ENCODE data around the gene NT5DC1.

The NT5DC1 gene

DNA sequence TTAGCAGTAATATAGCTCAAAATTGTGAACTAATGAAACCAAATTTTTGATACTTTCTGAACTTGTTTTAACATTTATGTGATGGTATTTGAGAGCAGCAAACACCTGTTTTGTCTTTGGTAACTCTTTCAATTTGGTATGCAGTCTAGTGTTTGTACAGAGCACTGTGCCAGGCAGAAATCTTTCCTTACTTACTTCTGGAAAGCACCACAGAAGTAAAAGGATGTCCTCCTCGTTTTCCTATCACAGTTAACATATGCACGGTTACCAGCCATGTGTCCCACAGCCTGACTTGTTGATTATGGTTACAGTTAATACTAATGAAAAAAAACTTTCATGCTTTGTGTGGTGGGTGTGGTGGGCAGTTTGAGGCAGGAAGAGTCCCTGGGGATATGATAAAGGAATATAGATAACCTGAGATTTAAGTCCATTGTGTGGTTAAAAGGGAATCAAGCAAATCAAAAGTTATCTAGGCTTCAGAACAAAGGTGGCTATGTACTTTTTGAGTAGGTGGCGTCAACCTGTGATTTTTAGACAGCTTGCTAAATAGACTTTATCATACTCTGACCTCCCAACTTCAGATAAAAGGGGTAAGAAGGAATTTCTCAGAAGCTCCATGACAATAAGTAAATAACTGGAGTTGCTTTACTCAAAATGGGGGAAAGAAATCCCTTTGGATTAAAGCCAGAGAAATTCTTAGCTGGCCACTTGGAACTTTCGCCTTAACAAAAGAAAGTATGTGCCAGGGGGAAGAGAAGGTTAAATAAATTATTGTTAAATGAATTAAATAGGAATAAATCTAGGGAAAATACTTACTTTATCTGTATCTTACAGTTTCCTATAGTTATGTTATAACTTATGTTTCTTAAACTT lies 45.4 kb downstream of the NT5DC1 start:
- DNase-seq: no peak

DNA sequence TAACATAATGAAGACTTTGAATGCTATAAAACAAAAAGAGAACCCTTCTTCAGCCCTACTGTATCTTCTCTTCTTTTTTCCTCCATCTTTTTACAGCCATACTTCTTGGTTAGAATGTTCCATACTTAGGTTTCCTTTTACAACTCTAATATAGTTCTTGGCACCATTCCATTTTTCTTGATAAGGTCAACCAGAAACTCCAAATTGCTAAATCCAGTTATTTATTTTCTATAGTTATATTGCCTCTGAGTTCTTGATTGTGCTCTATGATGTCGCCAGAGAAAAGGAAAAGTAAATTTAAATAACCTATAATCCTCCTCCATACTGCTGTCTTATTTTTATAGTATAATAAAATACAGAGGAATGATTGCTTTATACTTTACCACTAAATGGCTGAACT lies 52.0 kb downstream of the NT5DC1 start:
- no peak for DNase-seq

DNA sequence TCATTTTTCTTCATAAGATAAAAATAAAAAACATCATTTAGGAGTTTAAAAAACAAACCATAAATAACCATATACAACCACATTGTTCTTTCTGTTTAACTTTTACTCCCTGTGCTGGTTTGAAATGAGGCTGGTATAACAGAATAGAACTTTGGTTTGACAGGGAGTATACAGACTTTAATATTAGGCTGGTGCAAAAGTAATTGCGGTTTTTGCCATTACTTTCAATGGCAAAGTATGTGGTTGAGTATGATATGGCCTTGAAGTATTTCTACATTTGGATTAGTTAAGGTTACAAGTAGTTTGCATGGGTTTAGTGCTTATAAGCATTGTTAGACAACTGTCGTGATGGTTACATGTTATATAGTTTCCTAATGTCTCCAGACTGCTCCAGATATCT lies 54.2 kb downstream of the NT5DC1 start:
- no peak for DNase-seq

DNA sequence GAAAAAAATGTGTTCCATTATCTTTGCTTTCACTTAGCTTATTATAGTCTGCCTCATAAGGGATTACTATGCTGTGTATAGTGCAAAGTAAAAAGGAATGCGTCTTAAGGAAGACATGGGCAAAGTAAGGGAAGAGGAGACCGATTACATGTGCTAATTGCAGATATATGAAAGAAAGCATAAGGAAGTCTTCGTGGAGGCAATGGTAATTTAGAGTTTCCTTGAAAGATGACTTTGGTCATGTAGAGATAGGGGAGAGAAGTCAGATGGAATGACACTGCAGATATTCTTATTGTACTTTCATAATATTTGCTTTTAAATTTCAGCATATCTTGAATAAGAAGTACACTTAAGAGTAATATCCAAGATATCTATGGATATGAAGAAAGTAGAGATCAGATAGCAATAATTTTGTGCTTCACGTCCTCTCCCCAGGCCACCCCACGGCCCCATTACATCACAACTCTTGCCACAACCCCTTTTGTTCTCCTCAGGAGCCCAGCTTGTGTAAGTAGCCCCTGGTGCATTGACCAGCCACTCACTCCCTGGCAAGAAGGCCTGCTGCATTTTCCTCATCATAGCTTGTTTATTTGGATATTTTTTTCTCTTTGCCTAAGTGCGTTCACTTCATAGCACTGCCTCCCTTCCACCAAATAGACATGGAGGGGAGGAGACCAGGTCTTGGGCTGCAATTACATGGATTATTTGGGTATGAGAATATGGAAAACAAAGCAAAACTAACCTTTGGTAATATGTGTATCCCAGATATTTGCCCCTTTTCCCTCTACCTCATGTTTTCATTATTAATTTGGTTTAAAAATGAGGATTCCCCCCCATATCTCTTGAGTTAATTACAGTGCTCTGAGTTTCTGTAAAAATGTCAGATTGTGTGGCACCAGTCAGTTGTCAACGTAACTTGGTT lies 56.0 kb downstream of the NT5DC1 start:
- DNase-seq: no peak

DNA sequence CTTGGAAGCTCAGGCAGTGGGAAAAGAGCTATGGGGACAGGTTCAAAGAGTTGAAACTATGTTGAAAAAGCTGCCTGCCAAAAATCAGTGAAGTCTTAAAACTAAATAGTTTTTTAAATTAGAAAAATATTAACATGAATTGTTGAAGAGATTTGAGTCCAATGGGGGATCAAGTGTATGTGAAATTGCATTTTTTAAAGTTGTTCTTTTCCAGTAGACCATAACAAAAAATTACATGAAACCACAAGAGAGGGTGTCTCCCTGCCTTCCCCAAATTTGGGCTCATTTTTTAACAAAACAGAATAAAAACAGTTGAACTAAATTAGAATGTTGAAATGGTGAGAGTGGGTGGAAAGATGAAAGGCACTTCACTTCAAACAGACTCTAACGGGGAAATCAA lies 56.7 kb downstream of the NT5DC1 start:
- no peak for DNase-seq

DNA sequence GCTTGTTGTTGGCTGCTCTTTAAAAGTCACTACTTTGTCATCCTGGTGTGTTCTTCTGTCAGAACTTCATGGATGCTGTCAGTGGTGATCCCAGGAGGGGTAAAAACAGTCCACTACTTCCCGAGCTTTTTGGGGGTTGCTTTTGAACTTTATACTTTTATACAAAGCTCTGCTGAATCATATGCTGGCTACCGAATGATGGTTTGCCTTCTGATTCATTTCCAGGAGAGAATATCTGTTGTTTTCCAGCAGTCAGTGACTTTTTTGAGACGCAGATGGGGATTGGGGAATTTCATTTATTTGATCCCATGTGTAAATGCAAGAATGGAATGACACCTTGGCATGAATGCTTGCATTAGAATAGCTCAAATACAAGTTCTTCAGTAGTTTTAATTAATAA lies 58.0 kb downstream of the NT5DC1 start:
- DNase-seq: no peak

GRCh38 chr6:116159782-116160524 lies 59.3 kb downstream of the NT5DC1 start:
- no peak for DNase-seq

GRCh38 chr6:116165596-116165995 lies 64.9 kb downstream of the NT5DC1 start:
- DNase-seq: no peak

DNA sequence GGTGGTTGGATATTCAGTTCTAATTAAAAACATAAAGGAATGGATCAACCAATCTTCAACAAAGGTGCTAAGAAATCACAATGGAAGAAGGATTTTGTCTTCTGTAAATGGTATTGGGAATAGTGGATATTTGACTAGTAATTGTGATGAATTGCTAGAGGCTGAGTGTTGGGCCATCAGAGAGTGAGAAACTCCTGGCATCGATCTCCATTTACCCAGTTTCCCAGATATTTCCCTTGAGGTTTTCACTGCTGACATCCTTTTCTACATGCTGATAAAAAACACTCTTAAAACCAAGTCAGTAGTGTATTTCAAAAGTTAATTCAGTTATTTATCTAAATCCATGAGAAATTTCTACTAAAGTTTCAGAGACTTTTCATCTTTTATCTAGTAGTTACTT lies 65.7 kb downstream of the NT5DC1 start:
- DNase-seq: no peak

DNA sequence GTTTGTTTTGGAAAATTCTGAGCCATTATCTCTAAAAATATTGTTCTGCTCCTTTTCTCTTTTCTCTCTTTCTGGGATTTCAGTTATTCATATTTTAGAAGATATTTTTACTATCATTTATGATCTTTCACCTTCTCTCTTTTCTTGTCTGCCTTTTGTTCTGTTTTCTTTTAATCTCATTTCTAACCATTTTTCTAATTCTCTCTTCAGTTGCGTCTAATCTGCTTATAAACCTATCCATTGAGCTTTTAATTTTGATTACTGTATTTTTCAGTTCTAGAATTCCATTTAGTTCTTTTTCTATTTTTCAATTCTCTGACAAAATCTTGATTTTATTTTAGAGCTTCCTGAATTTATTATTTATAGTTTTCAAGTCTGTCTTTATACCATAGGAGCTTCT lies 67.5 kb downstream of the NT5DC1 start:
- no peak for DNase-seq

GRCh38 chr6:116169880-116170279 lies 69.2 kb downstream of the NT5DC1 start:
- DNase-seq: no peak

DNA sequence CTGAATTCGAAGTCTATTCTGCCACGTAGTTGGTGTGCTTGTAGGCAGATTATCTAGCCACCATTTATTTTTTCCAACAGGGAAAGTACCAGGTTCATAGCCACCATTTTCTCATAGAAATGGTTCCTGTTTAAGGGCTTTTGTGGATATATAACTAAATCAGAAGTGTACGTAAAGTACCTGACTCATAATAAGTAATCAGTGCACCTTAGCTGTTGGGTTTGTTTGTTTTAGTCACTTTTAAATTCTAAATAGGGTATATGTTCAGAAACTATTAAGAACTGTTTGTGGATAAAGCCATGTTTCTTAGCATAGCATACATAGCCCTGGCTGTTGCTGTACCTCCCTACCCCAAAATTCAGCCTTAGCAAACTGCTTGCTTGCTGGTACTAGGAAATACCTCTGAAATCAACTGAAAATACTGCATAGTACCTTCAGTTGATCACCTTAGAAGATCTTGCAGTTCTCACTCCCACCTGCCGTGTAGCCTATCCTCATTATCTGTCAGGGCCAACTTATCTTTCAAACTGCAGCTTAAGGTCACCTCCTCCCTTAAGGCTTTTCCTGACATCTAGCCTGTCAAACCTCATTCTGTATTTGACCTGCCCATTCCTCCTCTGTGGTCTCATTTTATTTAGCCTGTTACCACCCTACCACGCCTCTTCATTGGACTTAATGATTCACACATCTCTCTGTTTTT lies 69.9 kb downstream of the NT5DC1 start:
- no peak for DNase-seq

DNA sequence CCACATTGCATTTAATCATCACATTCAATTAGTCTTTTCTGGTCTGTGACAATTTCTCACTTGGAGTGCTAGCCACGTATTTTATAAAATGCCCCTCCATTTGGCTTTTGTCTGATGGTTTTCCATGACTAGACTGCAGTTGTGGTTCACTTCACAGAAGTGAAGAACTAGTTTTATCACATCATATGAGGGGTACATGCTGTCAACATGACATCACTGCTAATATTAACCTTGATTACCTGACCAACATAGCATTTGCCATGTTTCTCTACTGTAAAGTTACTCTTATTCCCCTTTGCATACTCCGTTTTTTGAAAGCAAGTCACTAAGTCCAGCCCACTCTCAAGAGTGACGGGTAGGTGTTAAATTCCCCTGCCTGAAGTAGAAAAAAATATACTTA lies 73.3 kb downstream of the NT5DC1 start:
- DNase-seq: no peak

- DNase-seq: no peak
These were observed 74.7 kb downstream of the NT5DC1 start for GRCh38 chr6:116175344-116175743.

DNA sequence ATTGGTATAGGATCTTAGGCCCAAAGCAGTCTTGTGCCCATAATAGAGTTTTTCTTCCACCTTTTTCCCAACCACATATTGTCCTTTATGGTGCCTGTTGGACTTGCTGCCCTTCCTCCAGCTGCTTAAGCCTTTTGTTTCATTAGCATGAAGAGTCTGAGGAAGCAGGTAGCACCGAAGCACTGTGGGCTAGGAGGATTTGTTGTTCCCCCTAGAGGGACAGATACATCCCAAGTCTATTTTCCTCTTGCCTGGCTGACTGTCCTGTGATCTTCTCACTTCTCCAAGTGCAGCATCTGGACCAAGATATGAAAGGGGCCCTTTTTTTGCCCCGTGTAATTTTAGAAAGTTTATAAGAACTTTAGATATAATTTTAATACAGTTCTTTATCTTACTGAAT lies 75.9 kb downstream of the NT5DC1 start:
- DNase-seq: no peak

DNA sequence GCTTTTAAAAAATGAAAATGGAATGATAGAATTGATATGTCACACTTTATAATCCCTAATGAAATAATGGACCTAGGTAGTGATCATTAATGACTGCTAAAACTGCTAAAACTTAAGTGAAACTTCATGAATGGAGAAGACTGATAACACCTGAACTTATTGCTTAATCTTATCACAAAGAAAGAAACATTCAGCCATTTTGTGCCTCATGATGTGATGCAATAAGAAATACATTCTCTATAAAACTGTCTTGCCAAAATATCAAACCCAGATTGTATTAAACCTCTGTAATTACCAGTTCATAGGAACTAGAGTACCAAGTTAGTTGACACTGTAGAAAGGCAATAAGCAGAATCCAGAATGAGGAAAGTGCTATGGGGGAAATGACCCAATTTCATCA lies 79.7 kb downstream of the NT5DC1 start:
- DNase-seq: no peak

- DNase-seq: no peak
These were observed 88.8 kb downstream of the NT5DC1 start for GRCh38 chr6:116189472-116189871.

DNA sequence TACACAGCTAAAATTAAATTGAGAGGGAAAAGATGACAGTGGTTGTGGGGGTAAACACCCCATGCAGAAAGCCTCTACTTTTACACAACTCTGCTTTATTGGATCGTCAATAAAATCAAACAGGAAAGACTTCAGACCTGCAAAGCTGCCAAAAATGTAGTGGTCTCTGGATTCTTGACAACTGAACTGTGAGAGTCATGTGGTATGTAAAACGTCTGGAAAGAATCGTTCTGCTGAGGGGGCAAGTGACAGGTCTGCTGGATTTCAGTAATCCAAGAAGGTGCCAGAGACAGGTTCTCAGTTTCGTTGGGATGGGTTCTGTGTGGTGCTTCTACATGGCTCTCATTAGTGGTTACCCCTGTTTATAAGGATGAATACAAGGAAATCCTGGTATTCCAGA lies 89.9 kb downstream of the NT5DC1 start:
- no peak for DNase-seq

- no peak for DNase-seq
These were observed 91.2 kb downstream of the NT5DC1 start for GRCh38 chr6:116191881-116192280.

DNA sequence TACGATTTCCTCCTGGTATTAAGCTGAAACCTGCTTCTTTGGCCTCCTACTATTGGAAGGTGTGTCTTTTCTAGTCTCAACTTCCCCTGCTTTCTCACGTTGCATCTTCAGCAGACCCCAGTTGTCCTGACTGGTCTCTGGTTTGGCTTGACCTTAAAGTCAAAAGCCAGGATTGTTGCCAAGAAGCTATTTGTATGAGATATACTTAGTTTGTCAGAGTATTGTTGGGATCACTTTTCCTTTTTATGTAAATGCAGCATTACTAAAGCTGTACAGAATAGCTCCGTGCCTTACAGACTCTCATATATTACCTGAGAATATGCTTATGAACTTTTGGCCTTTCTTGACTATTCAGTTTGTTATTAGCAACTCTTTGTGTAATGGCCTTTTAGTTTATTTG lies 92.1 kb downstream of the NT5DC1 start:
- DNase-seq: no peak

DNA sequence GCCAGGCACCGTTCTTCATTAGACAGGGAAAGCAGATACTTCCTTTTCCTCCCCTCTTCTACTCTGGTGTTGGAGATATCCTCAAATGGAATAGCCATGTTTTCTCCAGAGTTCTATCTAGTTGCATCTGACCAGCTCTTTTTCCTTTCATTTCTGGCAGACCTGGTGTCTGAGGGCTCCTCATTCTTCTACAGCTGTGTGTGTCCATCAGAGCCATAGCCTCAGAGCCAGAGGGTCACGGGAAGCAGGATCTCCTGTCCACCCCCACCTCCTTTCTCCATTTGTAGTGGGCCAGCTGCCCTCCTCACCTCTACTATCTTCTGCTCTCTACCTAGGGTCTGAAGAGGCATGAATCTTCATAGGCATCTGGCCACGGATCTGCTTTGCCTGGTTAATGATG lies 96.2 kb downstream of the NT5DC1 start:
- no peak for DNase-seq

DNA sequence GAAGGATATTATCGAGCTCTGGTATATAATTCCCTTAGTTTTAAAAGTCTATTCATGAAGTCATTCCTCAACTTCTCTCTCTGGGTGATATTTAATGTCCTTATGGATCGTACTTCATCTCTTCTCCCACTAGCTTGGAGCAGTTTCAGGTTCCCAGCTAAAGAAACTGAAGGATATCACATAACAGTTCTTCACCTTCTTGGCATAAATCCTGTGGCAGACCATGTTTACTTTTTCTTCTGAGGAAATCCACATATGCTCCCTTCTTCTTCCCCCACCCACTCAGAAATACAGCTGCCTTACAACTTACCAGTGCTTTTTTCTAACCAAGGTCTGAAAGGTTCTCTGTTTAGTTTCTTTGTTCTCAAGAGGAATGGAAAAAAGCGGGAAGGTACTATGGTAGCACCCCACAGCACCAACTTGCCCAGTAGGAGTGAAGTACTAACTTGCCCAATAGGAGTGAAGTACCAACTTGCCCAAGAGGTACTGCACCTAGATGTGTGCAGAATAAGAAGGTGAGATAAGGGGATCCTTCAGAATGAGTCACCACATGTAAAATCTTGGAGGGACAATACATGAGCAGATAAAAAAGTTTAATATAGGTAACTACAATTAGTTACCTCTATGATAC lies 100.1 kb downstream of the NT5DC1 start:
- no peak for DNase-seq
